Neuronal stem cell (in vitro differentiated cells): ENCODE data around the gene CEP57.
"Not testable (repeated sequence)": the region's sequence is repeated elsewhere in the genome, so short reads cannot be mapped to it uniquely, and the experiment has no call there.

ENCODE experiments used
- DNase-seq: peaks from one replicate; pipeline ENCODE4 v3.0.0-alpha.2; 2013; ENCODE audit warnings: low spot score
- H2AFZ ChIP-seq: one replicate; pipeline ENCODE4 v1.6.1; 2013; ENCODE audit warnings: mild to moderate bottlenecking, low read length, inconsistent platforms
- H2AK5ac ChIP-seq: 2 replicates; pipeline ENCODE4 v1.6.1; 2013; ENCODE audit warnings: low read depth, mild to moderate bottlenecking, inconsistent platforms, low read length, moderate library complexity, mixed read lengths
- H2BK120ac ChIP-seq: 2 replicates; pipeline ENCODE4 v1.6.1; 2013; ENCODE audit warnings: low read depth, mild to moderate bottlenecking, inconsistent platforms, low read length, moderate library complexity, mixed read lengths
- H2BK12ac ChIP-seq: one replicate; pipeline ENCODE4 v1.6.1; 2013; ENCODE audit warnings: low read length, inconsistent platforms
- H2BK15ac ChIP-seq: 2 replicates; pipeline ENCODE4 v1.6.1; 2013; ENCODE audit warnings: mild to moderate bottlenecking, low read length, inconsistent platforms, mixed read lengths
- H2BK5ac ChIP-seq: one replicate; pipeline ENCODE4 v1.6.1; 2013; ENCODE audit warnings: inconsistent platforms, mild to moderate bottlenecking, low read length, moderate library complexity
- H3K14ac ChIP-seq: one replicate; pipeline ENCODE4 v1.6.1; 2013; ENCODE audit warnings: low read length, inconsistent platforms
- H3K18ac ChIP-seq: 2 replicates; pipeline ENCODE4 v1.6.1; 2013; ENCODE audit warnings: low read length, inconsistent platforms
- H3K23ac ChIP-seq: 2 replicates; pipeline ENCODE4 v1.6.1; 2013; ENCODE audit warnings: low read depth, mild to moderate bottlenecking, mixed read lengths, low read length, inconsistent platforms; ENCODE audit not compliant: poor library complexity
- H3K27ac ChIP-seq: replicated peaks from 3 replicates; pipeline ENCODE4 v1.5.1; 2013; ENCODE audit warnings: low read length, inconsistent platforms
- H3K27me3 ChIP-seq, 3 experiments: 2 replicates each; pipeline ENCODE4 v1.6.1; 2013; ENCODE audit warnings: low read length in 3 of 3, mild to moderate bottlenecking in 2 of 3, inconsistent platforms in 1 of 3, low read depth in 1 of 3, mixed read lengths in 1 of 3, moderate library complexity in 1 of 3; ENCODE audit not compliant: control insufficient read depth in 3 of 3, insufficient read depth in 3 of 3
- H3K36me3 ChIP-seq, 2 donors: replicated peaks in 1 of 2; 2 replicates each; pipeline ENCODE4 v1.6.1; 2013; ENCODE audit warnings: low read length in 2 of 2; ENCODE audit not compliant: control insufficient read depth in 2 of 2, insufficient read depth in 2 of 2
- H3K4ac ChIP-seq: 2 replicates; pipeline ENCODE4 v1.6.1; 2013; ENCODE audit warnings: inconsistent platforms, mild to moderate bottlenecking, low read length, moderate library complexity
- H3K4me1 ChIP-seq, 2 donors: 1 replicate in 1 of 2; 2 replicates in 1 of 2; pipeline ENCODE4 v1.6.1; 2013; ENCODE audit warnings: low read length in 2 of 2, low read depth in 1 of 2; ENCODE audit not compliant: control insufficient read depth in 2 of 2, insufficient read depth in 1 of 2
- H3K4me2 ChIP-seq: one replicate; pipeline ENCODE4 v1.6.1; 2013; ENCODE audit warnings: mild to moderate bottlenecking, low read length, inconsistent platforms; ENCODE audit not compliant: insufficient read depth, poor library complexity, severe bottlenecking
- H3K4me3 ChIP-seq, 2 donors: 2 replicates each; pipeline ENCODE4 v1.5.1; 2013; ENCODE audit warnings: low read length in 2 of 2, mild to moderate bottlenecking in 2 of 2, inconsistent platforms in 1 of 2, moderate library complexity in 1 of 2
- H3K79me1 ChIP-seq: one replicate; pipeline ENCODE4 v1.6.1; 2013; ENCODE audit warnings: low read depth, mild to moderate bottlenecking, inconsistent platforms, low read length, moderate library complexity
- H3K9ac ChIP-seq: one replicate; pipeline ENCODE4 v1.6.1; 2013; ENCODE audit warnings: mild to moderate bottlenecking, low read depth, low read length, inconsistent platforms; ENCODE audit not compliant: poor library complexity
- H3K9me3 ChIP-seq, 2 donors: replicated peaks in 1 of 2; 2 replicates each; pipeline versions ENCODE3 to v1.6.1; 2013; ENCODE audit warnings: low read length in 2 of 2, mild to moderate bottlenecking in 2 of 2, inconsistent platforms in 1 of 2, low read depth in 1 of 2, mixed read lengths in 1 of 2, moderate library complexity in 1 of 2; ENCODE audit not compliant: control insufficient read depth in 2 of 2, insufficient read depth in 1 of 2
- H4K8ac ChIP-seq: one replicate; pipeline ENCODE4 v1.6.1; 2013; ENCODE audit warnings: low read depth, mild to moderate bottlenecking, inconsistent platforms, low read length, moderate library complexity
- H4K91ac ChIP-seq: one replicate; pipeline ENCODE4 v1.6.1; 2013; ENCODE audit warnings: low read length, low read depth, mild to moderate bottlenecking, inconsistent platforms; ENCODE audit not compliant: poor library complexity
- WGBS, 2 donors: extraction: QIAGEN DNeasy Blood & Tissue Kit; methylation state at CpG; one replicate each; pipeline ENCODE4 v1.1.7; 2013; ENCODE audit warnings: missing lambda C conversion rate in 2 of 2, mixed read lengths in 1 of 2; ENCODE audit not compliant: insufficient read length in 2 of 2, insufficient replicate concordance in 1 of 2; ENCODE audit errors: extremely low coverage in 2 of 2; 5-methylcytosine and 5-hydroxymethylcytosine counted together

The CEP57 gene

GRCh38 chr11:95802806-95803205 lies 12.5 kb downstream of the CEP57 start:
- no peak overlapping the region for H3K4me3 ChIP-seq
- WGBS, 2 donors = no CpG with 5 or more reads among the region's 1 CpG
- H3K79me1 ChIP-seq = no peaks in the 10 kb centered on the region
- H2BK12ac ChIP-seq = no peak overlapping the region
- no peak overlapping the region for H2BK15ac ChIP-seq
- H3K4me2 ChIP-seq = no peak overlapping the region
- peaks cover 4 to 34% of the 10 kb centered on the region in 2 donors for H3K9me3 ChIP-seq
- no peak overlapping the region for H3K4ac ChIP-seq
- H3K23ac ChIP-seq = no peak overlapping the region
- no peak overlapping the region for H2AK5ac ChIP-seq
- no peak for DNase-seq
- H2BK5ac ChIP-seq = no peak overlapping the region
- H3K18ac ChIP-seq = no peak overlapping the region
- H3K4me1 ChIP-seq = no peaks in the 10 kb centered on the region
- H3K9ac ChIP-seq = no peak overlapping the region
- no peak overlapping the region for H2BK120ac ChIP-seq
- H3K36me3 ChIP-seq = peaks cover 17 to 95% of the 10 kb centered on the region in 2 donors
- no peaks in the 10 kb centered on the region for H3K27me3 ChIP-seq
- H2AFZ ChIP-seq = no peak overlapping the region
- H3K14ac ChIP-seq = no peak overlapping the region
- no peak overlapping the region for H3K27ac ChIP-seq
- no peak overlapping the region for H4K91ac ChIP-seq
- no peak overlapping the region for H4K8ac ChIP-seq

DNA sequence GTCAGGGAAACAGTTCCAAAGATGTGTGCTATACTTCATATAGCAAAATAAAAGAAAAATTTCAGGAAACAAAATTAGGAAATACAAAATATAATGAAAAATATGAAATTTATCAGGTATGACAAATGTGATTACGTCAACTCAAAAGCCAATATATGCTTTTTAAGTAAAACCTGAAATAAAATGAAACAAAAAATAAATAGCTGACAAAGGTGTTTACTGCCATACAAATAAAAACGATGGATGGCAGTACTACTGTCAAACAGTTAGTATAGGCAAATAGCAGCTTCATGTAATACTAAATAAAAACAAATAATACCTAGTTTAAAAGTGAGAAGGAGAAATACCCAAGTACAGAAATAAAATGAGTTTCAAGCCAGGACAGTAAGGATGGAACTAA lies 13.7 kb downstream of the CEP57 start:
- Histone ChIP-seq H2AK5ac (no peak overlapping the region), H3K4me2 (no peak overlapping the region), H2AFZ (no peak overlapping the region), H3K27me3 (no peaks in the 10 kb centered on the region), H2BK120ac (no peak overlapping the region), H3K23ac (no peak overlapping the region), H2BK12ac (no peak overlapping the region), H3K18ac (no peak overlapping the region), H4K91ac (no peak overlapping the region), H2BK5ac (no peak overlapping the region), H3K4me1 (no peaks in the 10 kb centered on the region), H3K4me3 (no peak overlapping the region), H3K9me3 (peaks cover 4 to 34% of the 10 kb centered on the region in 2 donors), H3K9ac (no peak overlapping the region), H3K79me1 (no peaks in the 10 kb centered on the region), H4K8ac (no peak overlapping the region), H3K4ac (no peak overlapping the region), H3K27ac (no peak overlapping the region), H3K14ac (no peak overlapping the region), H2BK15ac (no peak overlapping the region), H3K36me3 (peaks cover 17 to 86% of the 10 kb centered on the region in 2 donors)
- no CpG with 5 or more reads among the region's 2 CpGs for WGBS, 2 donors
- DNase-seq = no peak

- DNase-seq = no peak
- H3K14ac ChIP-seq = no peak overlapping the region
- no peak overlapping the region for H2AK5ac ChIP-seq
- H3K18ac ChIP-seq = no peak overlapping the region
- no peak overlapping the region for H3K23ac ChIP-seq
- WGBS, 2 donors = no CpG with 5 or more reads among the region's 2 CpGs
- H3K9me3 ChIP-seq = peaks cover 4 to 34% of the 10 kb centered on the region in 2 donors
- no peak overlapping the region for H4K8ac ChIP-seq
- H4K91ac ChIP-seq = no peak overlapping the region
- no peak overlapping the region for H2BK5ac ChIP-seq
- H3K36me3 ChIP-seq = peaks cover 17 to 67% of the 10 kb centered on the region in 2 donors
- H3K9ac ChIP-seq = no peak overlapping the region
- H3K4me1 ChIP-seq = no peaks in the 10 kb centered on the region
- H3K4ac ChIP-seq = no peak overlapping the region
- H2BK15ac ChIP-seq = no peak overlapping the region
- H3K27ac ChIP-seq = no peak overlapping the region
- H3K4me3 ChIP-seq = no peak overlapping the region
- H2AFZ ChIP-seq = no peak overlapping the region
- no peak overlapping the region for H2BK12ac ChIP-seq
- no peak overlapping the region for H3K4me2 ChIP-seq
- H3K27me3 ChIP-seq = no peaks in the 10 kb centered on the region
- H3K79me1 ChIP-seq = no peaks in the 10 kb centered on the region
- no peak overlapping the region for H2BK120ac ChIP-seq
These were observed 15.6 kb downstream of the CEP57 start for GRCh38 chr11:95805869-95806268.

GRCh38 chr11:95806464-95806863 lies 16.2 kb downstream of the CEP57 start:
- H3K27me3 ChIP-seq, H3K14ac ChIP-seq, DNase-seq, H3K79me1 ChIP-seq, H3K4me1 ChIP-seq, H3K4ac ChIP-seq, H3K4me3 ChIP-seq, H2BK5ac ChIP-seq, H3K27ac ChIP-seq, H3K9ac ChIP-seq, H3K4me2 ChIP-seq, H2BK12ac ChIP-seq, H2BK120ac ChIP-seq, H2AFZ ChIP-seq, H2AK5ac ChIP-seq, H4K8ac ChIP-seq, H3K23ac ChIP-seq, H2BK15ac ChIP-seq, H3K18ac ChIP-seq: not testable (repeated sequence)
- H3K36me3 ChIP-seq = peaks cover 17 to 62% of the 10 kb centered on the region in 2 donors
- H4K91ac ChIP-seq = peak overlapping the region; percentile 30
- H3K9me3 ChIP-seq = peaks cover 4 to 34% of the 10 kb centered on the region in 2 donors
- WGBS, 2 donors = no CpG with 5 or more reads among the region's 6 CpGs
